COLO668 (cell line): ENCODE data around the gene FLCN.
A peak's percentile ranks its signal among the peaks of the same experiment; 100 is the strongest.
"Not testable (repeated sequence)": the region's sequence is repeated elsewhere in the genome, so short reads cannot be mapped to it uniquely, and the experiment has no call there.

Experiments
- DNase-seq: peaks from one replicate; lab custom pipeline; 2025; ENCODE audit not compliant: unreplicated experiment; lab: John Stamatoyannopoulos, UW

The FLCN gene

GRCh38 chr17:17186551-17187505 lies 50.1 kb downstream of the FLCN start:
- DNase-seq = no peak

DNA sequence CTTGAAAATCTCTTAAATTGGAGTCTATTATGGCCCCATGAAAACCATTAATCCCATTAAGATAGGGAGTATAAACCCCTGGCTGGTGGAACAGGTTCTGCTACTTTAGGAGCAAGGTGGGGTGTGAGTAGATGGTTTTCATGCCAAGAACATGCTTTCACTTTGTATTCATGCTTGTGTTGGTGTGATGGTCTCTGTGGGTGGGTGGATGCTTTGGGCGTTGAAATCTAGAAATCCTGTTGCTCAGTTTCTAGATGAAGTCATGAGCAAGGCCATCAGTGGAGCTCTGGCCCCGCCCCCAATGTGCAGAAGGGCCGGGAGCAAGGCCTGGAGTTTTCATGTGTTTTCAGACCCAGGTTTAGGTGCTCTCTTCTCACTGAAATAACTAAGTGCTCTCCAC lies 50.9 kb downstream of the FLCN start:
- DNase-seq = no peak

DNA sequence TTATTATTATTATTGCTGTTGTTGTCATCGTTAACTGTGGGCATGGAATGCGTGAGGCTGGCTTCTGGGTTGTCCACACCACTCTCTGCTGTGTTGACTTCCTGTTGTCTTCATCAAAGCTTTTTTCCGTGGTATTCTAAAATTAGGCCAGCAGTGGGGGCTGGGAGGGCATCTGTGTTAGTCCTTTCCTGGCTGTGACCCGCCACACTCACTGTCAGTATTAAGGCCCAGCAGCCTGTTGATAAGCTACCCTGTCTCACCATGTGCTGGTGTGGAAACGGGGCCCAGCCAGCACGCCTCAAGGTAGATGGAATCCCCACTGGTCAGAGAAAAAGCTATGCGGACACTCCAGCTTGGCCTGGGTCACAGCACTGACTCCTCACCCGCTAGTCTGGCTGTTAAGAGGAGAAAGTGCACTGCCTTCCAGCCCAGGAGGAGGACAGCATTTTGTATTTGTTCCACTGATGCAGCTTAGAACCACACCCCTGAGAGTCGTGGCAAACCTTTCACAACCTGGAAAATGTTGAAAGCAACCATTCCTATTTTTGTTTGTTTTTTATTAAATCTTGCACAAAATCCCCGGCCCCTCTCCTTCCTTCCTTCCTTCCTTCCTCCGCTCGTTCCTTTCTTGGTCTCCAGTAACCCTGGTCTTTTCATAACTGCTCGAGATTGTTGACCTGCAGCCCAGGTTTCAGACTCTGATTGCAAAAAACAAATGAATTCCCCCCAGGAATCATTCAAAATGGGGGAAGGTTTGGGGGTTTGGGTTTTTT lies 51.8 kb downstream of the FLCN start:
- DNase-seq = not testable (repeated sequence)

GRCh38 chr17:17183744-17184143 lies 53.2 kb downstream of the FLCN start:
- no peak for DNase-seq

DNA sequence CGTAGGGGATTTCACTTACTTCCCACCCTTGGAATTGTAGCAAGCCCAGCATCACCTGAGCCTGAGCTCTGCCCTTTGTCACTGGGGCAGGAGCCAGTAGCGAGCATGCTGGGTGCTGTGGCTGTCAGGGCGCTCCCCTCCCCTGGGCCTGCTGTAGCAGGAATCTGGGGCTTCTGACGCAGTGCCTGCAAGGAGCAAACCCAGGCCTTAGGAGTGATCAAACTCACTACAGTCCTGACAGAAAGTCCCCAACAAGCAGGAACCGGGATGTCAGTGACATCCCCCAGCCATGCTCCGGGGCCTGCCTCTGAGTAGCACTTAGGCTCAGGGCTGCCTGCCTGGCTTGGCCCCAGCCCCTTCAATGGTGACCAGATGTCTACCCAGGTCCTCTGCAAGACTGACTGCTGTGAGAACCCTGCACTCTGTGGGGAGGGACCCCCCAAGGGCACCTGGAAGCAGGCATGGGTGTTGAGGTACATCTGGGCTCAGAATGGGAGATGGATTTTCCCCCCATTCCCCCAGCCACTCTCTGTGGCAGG lies 54.3 kb downstream of the FLCN start:
- DNase-seq = no peak

DNA sequence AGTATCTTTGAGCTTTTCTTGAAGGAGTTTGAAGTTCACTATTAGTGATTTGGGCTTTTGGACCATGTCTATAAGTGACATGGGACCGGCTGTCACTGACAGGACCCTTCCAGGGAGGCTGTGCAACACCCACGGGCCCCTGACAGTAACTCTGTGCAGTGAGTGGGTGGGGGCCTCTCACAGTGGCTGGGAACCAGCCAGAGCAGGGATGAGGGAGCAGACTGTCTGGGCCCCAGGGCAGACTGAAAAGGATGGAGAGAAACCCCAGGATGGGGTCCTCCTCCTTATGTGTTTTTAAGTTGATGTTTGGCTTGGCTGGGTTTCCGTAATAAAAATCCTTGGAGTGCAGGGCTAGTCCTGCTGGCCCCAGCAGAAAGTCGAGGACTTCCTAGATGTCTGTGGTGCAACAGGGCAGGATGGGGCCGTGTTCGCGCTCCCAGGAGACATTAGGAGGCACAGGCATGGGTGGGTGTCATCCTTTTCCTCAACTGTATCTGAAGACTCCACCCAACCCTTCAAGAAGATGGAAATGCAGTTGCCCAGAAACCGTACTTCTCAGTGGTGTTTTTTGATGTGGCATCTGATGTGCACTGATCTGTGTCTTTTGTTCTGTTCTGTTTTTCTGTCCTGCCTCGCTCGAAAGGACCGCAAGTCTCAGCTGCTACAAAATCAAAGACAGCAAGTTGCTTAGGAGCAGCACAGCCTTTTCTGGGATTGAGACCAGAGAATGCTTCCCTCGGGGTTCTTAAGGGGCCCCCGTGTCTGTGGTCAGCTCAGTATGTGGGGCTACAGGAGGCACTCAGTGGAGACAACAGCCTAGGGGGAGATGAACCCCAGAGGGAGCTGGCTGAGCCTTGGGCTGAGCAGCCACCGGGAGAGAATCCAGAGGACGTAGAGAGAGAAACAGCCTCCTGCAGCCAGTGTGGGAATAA lies 55.0 kb downstream of the FLCN start:
- no peak for DNase-seq

DNA sequence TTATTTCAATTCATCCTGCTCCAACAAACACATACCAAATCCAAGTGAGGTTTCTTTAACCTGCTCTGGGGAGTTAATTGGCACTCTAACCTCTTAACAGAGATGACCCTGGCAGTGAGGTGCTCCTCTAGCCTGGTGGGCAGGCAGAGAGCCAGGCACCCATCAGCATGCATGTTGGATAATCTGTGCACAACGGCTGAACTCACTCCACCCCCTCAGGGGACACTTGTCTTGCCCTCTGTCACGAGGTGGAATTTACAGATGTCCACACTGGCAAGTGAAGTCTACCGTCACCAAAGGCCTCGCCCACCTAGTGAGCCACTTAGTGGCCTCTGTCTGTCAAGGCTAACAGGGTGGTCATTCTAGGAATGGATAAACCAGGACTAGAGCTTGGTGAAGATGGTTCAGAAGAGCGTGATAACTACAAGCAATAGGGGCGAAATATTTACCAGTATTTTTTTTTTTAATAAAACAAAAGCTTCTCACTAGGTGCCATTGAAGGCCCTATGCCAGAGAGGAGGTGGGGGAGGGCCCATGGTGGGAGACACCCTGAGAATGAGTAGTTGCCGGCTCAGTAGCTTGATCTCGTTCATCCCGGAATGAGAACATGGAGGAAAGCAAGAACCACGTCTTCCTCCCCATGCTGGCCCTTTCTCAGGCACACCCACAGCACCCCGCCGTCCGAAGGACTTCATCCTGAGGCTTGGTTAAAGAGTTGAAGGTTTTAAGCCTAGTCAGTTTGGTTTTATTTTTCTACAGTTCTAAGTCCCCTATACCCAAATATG lies 56.0 kb downstream of the FLCN start:
- no peak for DNase-seq

GRCh38 chr17:17180141-17180603 lies 56.8 kb downstream of the FLCN start:
- no peak for DNase-seq

DNA sequence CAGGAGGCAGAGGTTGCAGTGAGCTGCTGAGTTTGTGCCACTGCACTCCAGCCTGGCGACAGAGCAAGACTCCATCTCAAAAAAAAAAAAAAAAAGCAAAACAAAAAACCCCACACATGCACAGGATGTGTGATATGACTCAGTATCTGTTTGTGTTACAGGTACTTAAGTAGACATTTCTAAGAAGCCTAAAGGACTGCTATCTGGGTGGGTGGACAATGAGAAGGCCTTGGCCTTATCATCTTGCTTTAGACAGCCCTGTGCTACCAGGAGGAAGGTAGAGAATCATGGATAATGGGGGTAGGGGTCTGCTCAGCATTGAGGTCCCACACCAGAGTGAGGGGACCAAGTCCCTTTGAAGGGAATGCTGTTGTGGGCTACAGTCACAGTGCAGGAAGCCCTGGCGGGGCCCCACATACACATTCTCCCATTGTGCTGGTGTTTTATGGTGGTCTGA lies 57.6 kb downstream of the FLCN start:
- no peak for DNase-seq

- no peak for DNase-seq
Measured at GRCh38 chr17:17177176-17177575, 59.8 kb downstream of the FLCN start.

DNA sequence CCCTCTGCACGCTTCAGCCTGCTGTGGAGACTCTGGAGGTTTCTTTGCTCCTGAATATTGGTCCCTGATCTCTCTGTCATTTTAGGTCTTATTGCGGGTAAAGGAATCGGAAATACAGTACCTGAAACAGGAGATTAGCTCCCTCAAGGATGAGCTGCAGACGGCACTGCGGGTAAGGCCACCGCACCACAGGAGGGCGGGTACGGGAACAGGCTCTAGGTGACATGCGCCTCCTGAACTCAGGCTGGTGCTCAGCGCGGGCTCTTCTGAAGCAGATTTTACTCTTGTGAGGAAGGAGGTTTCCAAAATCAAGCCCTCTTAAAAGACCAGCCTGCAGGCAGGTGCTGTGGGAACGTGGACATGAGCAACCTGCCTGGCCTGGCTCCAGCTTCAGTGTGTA lies 60.6 kb downstream of the FLCN start:
- no peak for DNase-seq

- DNase-seq = no peak
Measured at GRCh38 chr17:17175917-17176316, 61.1 kb downstream of the FLCN start.

- no peak for DNase-seq
Measured at GRCh38 chr17:17175340-17175739, 61.6 kb downstream of the FLCN start.

DNA sequence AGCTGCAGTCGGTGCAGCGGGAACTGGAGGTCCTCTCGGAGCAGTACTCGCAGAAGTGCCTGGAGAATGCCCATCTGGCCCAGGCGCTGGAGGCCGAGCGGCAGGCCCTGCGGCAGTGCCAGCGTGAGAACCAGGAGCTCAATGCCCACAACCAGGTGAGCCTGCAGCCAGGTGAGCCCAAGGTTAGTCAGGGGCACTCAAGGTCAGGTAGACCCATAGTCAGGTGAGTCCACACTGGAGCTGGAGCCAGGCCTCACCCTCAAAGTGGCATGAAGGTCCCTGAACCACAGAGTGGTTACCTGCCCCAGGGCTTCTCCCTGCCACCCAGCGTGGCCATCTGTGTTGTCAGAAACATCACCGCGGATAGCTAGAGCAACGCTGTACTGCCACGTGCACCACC lies 63.0 kb downstream of the FLCN start:
- no peak for DNase-seq

DNA sequence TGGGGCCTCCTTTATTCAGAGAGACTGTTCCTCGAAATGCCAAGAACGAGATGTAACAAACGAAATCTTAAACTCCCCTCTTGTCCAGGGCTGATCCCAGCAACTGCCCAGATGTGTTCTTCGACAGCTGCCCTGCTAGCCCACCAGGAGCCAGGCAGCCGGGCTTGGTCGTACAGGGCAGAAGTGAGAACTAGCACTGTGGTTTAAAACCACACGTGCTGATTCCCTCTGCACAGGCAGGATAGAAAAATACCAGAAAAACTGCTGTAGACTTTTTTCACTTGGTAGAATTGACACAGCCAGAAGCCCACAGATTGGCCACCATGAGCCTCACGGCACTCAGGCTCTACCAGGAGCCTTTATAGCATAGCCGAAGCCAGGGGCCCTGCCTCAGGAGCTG lies 64.0 kb downstream of the FLCN start:
- DNase-seq = no peak

DNA sequence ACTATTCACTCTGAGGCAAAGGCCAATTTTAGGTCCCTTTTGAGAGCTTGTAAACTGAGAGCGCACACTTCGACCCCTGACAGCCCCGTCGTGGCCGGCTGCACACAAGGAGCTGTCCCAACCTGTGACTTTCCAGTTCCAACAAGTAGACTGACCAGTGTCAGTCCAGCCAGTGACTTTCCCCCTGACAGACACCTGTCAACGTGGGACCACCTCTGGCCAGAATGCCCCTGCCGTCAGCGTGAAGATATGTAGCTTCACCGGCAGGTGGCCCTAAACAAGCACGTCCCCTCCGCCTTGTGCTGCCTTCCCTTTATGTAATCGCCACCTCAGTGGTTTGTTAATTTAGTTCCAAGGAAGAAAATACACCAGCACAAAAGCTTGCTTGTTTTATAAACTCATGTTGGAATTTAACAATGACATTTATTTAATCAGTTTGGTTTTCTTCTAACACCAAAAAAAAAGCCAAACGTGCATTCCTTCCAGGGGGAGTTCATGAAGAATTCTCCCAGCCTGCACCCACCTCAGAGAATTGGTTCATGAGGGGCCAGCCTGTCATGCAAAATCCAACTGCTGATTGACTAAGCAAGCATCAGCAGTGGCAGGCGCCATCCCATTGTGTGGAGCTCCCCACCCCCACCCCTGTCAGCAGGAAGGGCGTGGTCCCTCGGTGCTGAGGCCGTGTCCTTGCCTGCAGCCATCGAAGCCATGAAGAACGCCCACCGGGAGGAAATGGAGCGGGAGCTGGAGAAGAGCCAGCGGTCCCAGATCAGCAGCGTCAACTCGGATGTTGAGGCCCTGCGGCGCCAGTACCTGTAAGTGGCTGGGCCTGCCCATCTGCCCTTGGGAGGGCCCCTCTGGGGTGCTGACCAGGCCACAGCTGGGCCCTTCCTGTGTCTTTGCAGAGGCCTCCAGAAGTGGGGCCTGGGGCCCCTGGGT lies 64.7 kb downstream of the FLCN start:
- peak; percentile 3 for DNase-seq

DNA sequence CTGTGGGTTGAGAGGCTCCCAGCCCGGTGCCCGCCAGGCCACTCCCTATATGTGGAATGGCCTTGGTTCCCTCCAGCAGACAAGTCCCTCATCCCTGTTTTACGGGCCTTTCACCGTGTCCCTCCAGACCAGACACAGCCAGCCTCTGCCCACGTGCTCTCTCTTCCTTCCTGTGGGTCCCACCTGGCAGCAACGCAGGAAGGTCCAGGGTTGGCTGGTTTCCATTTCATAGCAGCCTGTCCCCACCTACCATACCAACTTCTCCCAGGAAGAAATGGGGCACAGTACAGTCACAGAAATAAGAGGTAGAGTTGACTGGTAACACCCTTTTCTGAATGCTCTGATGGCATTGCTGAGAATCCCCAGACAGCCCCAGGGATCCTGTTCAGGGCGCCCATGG lies 65.8 kb downstream of the FLCN start:
- DNase-seq = no peak

GRCh38 chr17:17170346-17170985 lies 66.5 kb downstream of the FLCN start:
- no peak for DNase-seq
